Adrenal gland (tissue), 5 donors: ENCODE results near the gene PDRG1.

Source experiments
- POLR2A ChIP-seq, 2 donors: fragments of 450-650 bp; IDR thresholded peaks; one replicate each; pipeline ENCODE4 v1.6.1; 2017; ENCODE audit warnings: antibody characterized with exemption in 2 of 2, mild to moderate bottlenecking in 2 of 2, moderate library complexity in 1 of 2
- TF ChIP-seq, protein P1 (sequence below), 6 experiments: fragments of 450-650 bp in 4 of 6; fragments of 200-600 bp in 2 of 6; sonication (generic) in 1 of 6; IDR thresholded peaks; 1 replicate in 5 of 6; 2 replicates in 1 of 6; pipeline versions ENCODE4 v1.5.1 to v1.8.0; 2016 to 2021; ENCODE audit warnings: antibody characterized with exemption in 6 of 6, mild to moderate bottlenecking in 2 of 6, moderate library complexity in 1 of 6
- donor health status: DM: no; HTN: no; CAD: no.

DNA sequence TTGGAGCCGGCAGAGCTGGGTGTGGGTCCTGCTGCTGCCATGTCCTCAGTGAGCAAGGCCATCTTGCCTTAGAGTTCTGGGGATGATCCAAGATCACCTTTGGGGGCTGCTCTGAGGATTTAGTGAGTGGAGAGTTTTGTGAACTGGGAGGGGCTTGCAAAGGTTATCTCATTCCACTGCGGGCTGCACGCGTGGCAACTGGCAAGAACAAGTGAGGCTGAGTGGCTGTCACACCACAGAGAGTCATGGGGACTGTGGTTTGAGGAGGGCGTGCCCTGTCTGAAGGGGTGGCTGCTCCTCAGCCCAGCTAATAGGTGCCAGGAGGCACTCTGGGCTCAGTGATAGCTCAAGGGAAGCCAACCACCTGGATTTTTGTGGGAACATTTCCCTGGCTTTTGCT, 43.8 kb downstream of the PDRG1 start:
- TF ChIP-seq, protein P1, sequence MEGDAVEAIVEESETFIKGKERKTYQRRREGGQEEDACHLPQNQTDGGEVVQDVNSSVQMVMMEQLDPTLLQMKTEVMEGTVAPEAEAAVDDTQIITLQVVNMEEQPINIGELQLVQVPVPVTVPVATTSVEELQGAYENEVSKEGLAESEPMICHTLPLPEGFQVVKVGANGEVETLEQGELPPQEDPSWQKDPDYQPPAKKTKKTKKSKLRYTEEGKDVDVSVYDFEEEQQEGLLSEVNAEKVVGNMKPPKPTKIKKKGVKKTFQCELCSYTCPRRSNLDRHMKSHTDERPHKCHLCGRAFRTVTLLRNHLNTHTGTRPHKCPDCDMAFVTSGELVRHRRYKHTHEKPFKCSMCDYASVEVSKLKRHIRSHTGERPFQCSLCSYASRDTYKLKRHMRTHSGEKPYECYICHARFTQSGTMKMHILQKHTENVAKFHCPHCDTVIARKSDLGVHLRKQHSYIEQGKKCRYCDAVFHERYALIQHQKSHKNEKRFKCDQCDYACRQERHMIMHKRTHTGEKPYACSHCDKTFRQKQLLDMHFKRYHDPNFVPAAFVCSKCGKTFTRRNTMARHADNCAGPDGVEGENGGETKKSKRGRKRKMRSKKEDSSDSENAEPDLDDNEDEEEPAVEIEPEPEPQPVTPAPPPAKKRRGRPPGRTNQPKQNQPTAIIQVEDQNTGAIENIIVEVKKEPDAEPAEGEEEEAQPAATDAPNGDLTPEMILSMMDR (IDR thresholded peaks at IDR 0.05), result no peak
- no peak for TF ChIP-seq POLR2A (IDR thresholded peaks at IDR 0.05)
